ENCODE results near the gene PRKCA. TPM values are rescaled to one million over a fixed set of nuclear protein-coding genes. Genes with fewer than 3 reads are reported as not detected.

PRKCA gene
- total RNA-seq, 1 experiment from 2014 or later: 29.5 TPM

- TF ChIP-seq, protein P1, sequence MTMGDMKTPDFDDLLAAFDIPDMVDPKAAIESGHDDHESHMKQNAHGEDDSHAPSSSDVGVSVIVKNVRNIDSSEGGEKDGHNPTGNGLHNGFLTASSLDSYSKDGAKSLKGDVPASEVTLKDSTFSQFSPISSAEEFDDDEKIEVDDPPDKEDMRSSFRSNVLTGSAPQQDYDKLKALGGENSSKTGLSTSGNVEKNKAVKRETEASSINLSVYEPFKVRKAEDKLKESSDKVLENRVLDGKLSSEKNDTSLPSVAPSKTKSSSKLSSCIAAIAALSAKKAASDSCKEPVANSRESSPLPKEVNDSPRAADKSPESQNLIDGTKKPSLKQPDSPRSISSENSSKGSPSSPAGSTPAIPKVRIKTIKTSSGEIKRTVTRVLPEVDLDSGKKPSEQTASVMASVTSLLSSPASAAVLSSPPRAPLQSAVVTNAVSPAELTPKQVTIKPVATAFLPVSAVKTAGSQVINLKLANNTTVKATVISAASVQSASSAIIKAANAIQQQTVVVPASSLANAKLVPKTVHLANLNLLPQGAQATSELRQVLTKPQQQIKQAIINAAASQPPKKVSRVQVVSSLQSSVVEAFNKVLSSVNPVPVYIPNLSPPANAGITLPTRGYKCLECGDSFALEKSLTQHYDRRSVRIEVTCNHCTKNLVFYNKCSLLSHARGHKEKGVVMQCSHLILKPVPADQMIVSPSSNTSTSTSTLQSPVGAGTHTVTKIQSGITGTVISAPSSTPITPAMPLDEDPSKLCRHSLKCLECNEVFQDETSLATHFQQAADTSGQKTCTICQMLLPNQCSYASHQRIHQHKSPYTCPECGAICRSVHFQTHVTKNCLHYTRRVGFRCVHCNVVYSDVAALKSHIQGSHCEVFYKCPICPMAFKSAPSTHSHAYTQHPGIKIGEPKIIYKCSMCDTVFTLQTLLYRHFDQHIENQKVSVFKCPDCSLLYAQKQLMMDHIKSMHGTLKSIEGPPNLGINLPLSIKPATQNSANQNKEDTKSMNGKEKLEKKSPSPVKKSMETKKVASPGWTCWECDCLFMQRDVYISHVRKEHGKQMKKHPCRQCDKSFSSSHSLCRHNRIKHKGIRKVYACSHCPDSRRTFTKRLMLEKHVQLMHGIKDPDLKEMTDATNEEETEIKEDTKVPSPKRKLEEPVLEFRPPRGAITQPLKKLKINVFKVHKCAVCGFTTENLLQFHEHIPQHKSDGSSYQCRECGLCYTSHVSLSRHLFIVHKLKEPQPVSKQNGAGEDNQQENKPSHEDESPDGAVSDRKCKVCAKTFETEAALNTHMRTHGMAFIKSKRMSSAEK (CRISPR knock-in tag; IDR thresholded peaks at IDR 0.05; ENCODE audit: borderline replicate concordance): no peak
- TF ChIP-seq, protein P2, sequence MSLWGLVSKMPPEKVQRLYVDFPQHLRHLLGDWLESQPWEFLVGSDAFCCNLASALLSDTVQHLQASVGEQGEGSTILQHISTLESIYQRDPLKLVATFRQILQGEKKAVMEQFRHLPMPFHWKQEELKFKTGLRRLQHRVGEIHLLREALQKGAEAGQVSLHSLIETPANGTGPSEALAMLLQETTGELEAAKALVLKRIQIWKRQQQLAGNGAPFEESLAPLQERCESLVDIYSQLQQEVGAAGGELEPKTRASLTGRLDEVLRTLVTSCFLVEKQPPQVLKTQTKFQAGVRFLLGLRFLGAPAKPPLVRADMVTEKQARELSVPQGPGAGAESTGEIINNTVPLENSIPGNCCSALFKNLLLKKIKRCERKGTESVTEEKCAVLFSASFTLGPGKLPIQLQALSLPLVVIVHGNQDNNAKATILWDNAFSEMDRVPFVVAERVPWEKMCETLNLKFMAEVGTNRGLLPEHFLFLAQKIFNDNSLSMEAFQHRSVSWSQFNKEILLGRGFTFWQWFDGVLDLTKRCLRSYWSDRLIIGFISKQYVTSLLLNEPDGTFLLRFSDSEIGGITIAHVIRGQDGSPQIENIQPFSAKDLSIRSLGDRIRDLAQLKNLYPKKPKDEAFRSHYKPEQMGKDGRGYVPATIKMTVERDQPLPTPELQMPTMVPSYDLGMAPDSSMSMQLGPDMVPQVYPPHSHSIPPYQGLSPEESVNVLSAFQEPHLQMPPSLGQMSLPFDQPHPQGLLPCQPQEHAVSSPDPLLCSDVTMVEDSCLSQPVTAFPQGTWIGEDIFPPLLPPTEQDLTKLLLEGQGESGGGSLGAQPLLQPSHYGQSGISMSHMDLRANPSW (CRISPR knock-in tag; conservative IDR thresholded peaks at IDR 0.05; ENCODE audit: low read depth): no peak
- TF ChIP-seq, protein P3, sequence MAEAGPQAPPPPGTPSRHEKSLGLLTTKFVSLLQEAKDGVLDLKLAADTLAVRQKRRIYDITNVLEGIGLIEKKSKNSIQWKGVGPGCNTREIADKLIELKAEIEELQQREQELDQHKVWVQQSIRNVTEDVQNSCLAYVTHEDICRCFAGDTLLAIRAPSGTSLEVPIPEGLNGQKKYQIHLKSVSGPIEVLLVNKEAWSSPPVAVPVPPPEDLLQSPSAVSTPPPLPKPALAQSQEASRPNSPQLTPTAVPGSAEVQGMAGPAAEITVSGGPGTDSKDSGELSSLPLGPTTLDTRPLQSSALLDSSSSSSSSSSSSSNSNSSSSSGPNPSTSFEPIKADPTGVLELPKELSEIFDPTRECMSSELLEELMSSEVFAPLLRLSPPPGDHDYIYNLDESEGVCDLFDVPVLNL (CRISPR knock-in tag; IDR thresholded peaks at IDR 0.05; ENCODE audit: borderline replicate concordance, low read depth): no peak
- TF ChIP-seq CREB1 (CRISPR knock-in tag; IDR thresholded peaks at IDR 0.05) (no peak), IRF2 (CRISPR knock-in tag; IDR thresholded peaks at IDR 0.05; ENCODE audit: borderline replicate concordance, low read depth) (no peak), ESRRA (CRISPR knock-in tag; IDR thresholded peaks at IDR 0.05; ENCODE audit: borderline replicate concordance) (no peak), JAZF1 (CRISPR knock-in tag; IDR thresholded peaks at IDR 0.05) (no peak)
Observed at GRCh38 chr17:66517336-66518009, 215.1 kb downstream of the PRKCA start (continued).

GRCh38 chr17:66518108-66518507, 215.7 kb downstream of the PRKCA start:
- Mint-ChIP-seq H3K27me3 (ENCODE audit: low read depth) (no peaks in the 10 kb centered on the region), H3K27ac (no peak overlapping the region), H3K36me3 (no peaks in the 10 kb centered on the region), H3K4me3 (no peak overlapping the region), H3K9me3 (no peaks in the 10 kb centered on the region), H3K4me1 (peaks cover 22% of the 10 kb centered on the region)
- ChIA-PET CTCF (no interaction called here), POLR2A (no interaction called here)
- ATAC-seq (no peak), DNase-seq (ENCODE audit: low spot score) (no peak)
- TF ChIP-seq SOX15 (CRISPR knock-in tag; IDR thresholded peaks at IDR 0.05) (no peak), ZNF263 (CRISPR knock-in tag; IDR thresholded peaks at IDR 0.05; ENCODE audit: low read depth) (no peak), ZNF232 (CRISPR knock-in tag; IDR thresholded peaks at IDR 0.05) (no peak), PRRX2 (CRISPR knock-in tag; IDR thresholded peaks at IDR 0.05) (no peak), ZBTB21 (CRISPR knock-in tag; IDR thresholded peaks at IDR 0.05; ENCODE audit: borderline replicate concordance) (no peak), ZNF671 (CRISPR knock-in tag; IDR thresholded peaks at IDR 0.05) (no peak), JUN (CRISPR knock-in tag; IDR thresholded peaks at IDR 0.05) (no peak)
- TF ChIP-seq, protein P4, sequence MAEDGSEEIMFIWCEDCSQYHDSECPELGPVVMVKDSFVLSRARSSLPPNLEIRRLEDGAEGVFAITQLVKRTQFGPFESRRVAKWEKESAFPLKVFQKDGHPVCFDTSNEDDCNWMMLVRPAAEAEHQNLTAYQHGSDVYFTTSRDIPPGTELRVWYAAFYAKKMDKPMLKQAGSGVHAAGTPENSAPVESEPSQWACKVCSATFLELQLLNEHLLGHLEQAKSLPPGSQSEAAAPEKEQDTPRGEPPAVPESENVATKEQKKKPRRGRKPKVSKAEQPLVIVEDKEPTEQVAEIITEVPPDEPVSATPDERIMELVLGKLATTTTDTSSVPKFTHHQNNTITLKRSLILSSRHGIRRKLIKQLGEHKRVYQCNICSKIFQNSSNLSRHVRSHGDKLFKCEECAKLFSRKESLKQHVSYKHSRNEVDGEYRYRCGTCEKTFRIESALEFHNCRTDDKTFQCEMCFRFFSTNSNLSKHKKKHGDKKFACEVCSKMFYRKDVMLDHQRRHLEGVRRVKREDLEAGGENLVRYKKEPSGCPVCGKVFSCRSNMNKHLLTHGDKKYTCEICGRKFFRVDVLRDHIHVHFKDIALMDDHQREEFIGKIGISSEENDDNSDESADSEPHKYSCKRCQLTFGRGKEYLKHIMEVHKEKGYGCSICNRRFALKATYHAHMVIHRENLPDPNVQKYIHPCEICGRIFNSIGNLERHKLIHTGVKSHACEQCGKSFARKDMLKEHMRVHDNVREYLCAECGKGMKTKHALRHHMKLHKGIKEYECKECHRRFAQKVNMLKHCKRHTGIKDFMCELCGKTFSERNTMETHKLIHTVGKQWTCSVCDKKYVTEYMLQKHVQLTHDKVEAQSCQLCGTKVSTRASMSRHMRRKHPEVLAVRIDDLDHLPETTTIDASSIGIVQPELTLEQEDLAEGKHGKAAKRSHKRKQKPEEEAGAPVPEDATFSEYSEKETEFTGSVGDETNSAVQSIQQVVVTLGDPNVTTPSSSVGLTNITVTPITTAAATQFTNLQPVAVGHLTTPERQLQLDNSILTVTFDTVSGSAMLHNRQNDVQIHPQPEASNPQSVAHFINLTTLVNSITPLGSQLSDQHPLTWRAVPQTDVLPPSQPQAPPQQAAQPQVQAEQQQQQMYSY (CRISPR knock-in tag; IDR thresholded peaks at IDR 0.05): no peak
- TF ChIP-seq, protein P5, sequence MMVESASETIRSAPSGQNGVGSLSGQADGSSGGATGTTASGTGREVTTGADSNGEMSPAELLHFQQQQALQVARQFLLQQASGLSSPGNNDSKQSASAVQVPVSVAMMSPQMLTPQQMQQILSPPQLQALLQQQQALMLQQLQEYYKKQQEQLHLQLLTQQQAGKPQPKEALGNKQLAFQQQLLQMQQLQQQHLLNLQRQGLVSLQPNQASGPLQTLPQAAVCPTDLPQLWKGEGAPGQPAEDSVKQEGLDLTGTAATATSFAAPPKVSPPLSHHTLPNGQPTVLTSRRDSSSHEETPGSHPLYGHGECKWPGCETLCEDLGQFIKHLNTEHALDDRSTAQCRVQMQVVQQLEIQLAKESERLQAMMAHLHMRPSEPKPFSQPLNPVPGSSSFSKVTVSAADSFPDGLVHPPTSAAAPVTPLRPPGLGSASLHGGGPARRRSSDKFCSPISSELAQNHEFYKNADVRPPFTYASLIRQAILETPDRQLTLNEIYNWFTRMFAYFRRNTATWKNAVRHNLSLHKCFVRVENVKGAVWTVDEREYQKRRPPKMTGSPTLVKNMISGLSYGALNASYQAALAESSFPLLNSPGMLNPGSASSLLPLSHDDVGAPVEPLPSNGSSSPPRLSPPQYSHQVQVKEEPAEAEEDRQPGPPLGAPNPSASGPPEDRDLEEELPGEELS (CRISPR knock-in tag; IDR thresholded peaks at IDR 0.05): no peak
- TF ChIP-seq, protein P6, sequence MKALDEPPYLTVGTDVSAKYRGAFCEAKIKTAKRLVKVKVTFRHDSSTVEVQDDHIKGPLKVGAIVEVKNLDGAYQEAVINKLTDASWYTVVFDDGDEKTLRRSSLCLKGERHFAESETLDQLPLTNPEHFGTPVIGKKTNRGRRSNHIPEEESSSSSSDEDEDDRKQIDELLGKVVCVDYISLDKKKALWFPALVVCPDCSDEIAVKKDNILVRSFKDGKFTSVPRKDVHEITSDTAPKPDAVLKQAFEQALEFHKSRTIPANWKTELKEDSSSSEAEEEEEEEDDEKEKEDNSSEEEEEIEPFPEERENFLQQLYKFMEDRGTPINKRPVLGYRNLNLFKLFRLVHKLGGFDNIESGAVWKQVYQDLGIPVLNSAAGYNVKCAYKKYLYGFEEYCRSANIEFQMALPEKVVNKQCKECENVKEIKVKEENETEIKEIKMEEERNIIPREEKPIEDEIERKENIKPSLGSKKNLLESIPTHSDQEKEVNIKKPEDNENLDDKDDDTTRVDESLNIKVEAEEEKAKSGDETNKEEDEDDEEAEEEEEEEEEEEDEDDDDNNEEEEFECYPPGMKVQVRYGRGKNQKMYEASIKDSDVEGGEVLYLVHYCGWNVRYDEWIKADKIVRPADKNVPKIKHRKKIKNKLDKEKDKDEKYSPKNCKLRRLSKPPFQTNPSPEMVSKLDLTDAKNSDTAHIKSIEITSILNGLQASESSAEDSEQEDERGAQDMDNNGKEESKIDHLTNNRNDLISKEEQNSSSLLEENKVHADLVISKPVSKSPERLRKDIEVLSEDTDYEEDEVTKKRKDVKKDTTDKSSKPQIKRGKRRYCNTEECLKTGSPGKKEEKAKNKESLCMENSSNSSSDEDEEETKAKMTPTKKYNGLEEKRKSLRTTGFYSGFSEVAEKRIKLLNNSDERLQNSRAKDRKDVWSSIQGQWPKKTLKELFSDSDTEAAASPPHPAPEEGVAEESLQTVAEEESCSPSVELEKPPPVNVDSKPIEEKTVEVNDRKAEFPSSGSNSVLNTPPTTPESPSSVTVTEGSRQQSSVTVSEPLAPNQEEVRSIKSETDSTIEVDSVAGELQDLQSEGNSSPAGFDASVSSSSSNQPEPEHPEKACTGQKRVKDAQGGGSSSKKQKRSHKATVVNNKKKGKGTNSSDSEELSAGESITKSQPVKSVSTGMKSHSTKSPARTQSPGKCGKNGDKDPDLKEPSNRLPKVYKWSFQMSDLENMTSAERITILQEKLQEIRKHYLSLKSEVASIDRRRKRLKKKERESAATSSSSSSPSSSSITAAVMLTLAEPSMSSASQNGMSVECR (CRISPR knock-in tag; IDR thresholded peaks at IDR 0.05; ENCODE audit: borderline replicate concordance): no peak

All from WTC11 (cell line).